ENCODE data around the gene NUBP2.

Gene NUBP2, protein sequence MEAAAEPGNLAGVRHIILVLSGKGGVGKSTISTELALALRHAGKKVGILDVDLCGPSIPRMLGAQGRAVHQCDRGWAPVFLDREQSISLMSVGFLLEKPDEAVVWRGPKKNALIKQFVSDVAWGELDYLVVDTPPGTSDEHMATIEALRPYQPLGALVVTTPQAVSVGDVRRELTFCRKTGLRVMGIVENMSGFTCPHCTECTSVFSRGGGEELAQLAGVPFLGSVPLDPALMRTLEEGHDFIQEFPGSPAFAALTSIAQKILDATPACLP

DNA sequence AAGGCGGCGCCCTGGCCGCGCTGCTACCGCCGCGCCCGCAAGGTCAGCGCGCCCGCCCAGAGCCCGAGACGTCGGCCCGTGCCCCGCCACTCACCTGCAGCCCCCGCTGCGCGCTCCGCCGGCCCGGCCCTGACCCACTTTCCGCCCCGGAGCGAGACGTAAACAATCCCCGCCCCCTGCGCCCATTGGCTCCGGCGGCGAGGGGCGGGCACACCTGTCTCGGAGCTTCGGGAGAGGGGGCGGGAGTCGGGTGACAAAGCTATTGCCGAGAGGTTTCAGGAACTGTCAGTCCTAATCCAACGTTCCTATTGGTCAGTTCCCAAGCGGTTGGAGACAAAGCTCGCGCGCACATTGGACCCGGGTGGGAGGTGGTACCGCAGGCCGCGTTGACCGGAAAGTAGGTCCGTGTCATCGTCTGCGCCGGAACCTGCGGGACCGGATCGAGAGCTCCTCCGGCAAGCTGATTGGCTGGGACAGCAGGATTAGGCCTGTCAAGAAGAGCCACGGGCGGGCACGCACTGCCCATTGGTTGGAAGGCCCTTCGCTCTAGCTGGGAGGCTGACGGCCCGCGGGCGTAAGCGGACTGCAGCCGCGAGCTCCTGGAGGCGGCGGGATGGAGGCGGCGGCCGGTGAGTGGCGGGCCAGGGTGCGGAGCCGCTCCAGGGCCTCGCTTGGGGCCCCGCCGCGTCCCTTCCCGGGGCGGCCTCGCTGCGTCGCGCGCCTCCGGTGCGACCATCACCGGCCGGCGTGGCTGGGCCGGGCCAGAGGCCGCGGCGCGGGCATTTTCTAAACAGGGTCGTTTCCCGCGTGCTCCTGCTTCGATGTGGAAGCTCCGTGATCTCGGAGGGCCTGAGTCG is at the start of gene NUBP2, which contains the start of gene SPSB3:
Gene NUBP2, plus strand, starts transcription at position 553 of the 857 bp plus-strand sequence. Its CDS starts 61 bp downstream, at position 614.
Gene SPSB3, minus strand, starts transcription at position 164 of the 857 bp plus-strand sequence. CDS start 1,088 bp downstream, outside the sequence.
- DNase-seq (ENCODE audit: low read depth), result peak; percentile 100

DNA sequence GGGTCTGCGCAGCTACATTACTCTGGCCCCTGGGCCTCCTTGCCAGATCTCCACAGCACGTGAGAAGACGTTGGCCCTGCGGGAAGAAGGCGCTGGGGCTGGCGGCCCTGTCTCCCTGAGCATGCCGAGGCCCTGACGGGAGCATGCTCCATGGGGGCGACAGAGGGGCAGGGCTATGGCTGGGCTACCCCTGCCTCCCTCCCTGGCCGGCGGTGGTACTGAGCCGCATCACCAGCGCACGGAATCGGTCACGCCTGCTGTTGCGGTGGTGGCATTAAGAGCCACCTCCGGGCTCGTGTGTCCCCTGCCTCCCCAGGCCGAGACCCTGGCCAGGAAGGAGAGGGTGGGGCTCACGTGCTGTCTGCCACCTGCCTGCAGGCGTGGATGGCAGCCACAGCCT is 48.6 kb upstream of the NUBP2 start:
- H3K4me3 ChIP-seq (ENCODE audit: low read depth, low read length), result no peak overlapping the region
- TF ChIP-seq, protein P1, sequence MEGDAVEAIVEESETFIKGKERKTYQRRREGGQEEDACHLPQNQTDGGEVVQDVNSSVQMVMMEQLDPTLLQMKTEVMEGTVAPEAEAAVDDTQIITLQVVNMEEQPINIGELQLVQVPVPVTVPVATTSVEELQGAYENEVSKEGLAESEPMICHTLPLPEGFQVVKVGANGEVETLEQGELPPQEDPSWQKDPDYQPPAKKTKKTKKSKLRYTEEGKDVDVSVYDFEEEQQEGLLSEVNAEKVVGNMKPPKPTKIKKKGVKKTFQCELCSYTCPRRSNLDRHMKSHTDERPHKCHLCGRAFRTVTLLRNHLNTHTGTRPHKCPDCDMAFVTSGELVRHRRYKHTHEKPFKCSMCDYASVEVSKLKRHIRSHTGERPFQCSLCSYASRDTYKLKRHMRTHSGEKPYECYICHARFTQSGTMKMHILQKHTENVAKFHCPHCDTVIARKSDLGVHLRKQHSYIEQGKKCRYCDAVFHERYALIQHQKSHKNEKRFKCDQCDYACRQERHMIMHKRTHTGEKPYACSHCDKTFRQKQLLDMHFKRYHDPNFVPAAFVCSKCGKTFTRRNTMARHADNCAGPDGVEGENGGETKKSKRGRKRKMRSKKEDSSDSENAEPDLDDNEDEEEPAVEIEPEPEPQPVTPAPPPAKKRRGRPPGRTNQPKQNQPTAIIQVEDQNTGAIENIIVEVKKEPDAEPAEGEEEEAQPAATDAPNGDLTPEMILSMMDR (IDR thresholded peaks at IDR 0.05; ENCODE audit: control insufficient read depth, extremely low read depth, insufficient read depth), result no peak
- no peak for DNase-seq (ENCODE audit: low read depth)

More for the DNA sequence above, at the start of gene NUBP2, which contains the start of gene SPSB3:
- H3K4me3 ChIP-seq (ENCODE audit: low read depth, low read length), result peak within 1 kb of the TSS; percentile 73
- TF ChIP-seq, protein P1 (IDR thresholded peaks at IDR 0.05; ENCODE audit: control insufficient read depth, extremely low read depth, insufficient read depth), result no peak

DNA sequence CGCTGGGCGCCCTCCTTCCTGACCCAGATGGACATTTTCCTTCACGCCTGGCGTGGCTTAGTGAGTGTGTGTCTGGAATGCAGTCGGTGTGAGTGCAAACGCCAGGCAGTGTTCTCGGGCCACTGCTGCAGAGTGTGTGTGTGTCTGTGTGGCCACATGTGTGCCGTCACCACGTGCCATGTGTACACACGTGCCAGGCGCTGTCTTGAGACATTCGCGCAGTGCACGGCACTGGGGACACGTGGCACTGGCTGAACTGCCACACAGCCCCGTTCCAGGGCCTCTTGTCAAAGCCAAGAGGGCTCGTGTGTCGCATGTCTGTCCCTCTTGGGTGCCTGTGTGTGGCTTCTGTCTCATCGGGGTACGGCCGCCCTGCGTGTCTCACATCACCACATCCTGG is 47.9 kb upstream of the NUBP2 start:
- TF ChIP-seq, protein P1 (IDR thresholded peaks at IDR 0.05; ENCODE audit: control insufficient read depth, extremely low read depth, insufficient read depth), result no peak
- no peak for DNase-seq (ENCODE audit: low read depth)
- H3K4me3 ChIP-seq (ENCODE audit: low read depth, low read length), result no peak overlapping the region

DNA sequence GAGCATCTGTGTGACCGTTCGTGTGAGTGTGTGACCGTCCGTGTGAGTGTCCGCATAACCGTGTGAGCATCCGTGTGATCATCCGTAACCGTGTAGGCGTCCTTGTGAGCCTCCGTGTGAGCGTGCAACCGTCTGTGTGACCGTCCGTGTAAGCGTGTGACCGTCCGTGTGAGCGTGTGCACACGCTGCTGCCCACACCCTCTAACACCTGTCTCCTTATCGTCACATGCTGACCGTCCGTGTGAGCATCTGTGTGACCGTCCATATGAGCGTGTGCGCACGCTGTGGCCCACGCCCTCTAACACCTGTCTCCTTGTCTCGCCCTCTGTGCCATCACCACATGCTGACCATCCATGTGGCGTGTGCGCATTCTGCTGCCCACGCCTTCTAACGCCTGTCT is 42.5 kb upstream of the NUBP2 start:
- DNase-seq (ENCODE audit: low read depth), result no peak
- TF ChIP-seq, protein P1 (IDR thresholded peaks at IDR 0.05; ENCODE audit: control insufficient read depth, extremely low read depth, insufficient read depth), result no peak

DNA sequence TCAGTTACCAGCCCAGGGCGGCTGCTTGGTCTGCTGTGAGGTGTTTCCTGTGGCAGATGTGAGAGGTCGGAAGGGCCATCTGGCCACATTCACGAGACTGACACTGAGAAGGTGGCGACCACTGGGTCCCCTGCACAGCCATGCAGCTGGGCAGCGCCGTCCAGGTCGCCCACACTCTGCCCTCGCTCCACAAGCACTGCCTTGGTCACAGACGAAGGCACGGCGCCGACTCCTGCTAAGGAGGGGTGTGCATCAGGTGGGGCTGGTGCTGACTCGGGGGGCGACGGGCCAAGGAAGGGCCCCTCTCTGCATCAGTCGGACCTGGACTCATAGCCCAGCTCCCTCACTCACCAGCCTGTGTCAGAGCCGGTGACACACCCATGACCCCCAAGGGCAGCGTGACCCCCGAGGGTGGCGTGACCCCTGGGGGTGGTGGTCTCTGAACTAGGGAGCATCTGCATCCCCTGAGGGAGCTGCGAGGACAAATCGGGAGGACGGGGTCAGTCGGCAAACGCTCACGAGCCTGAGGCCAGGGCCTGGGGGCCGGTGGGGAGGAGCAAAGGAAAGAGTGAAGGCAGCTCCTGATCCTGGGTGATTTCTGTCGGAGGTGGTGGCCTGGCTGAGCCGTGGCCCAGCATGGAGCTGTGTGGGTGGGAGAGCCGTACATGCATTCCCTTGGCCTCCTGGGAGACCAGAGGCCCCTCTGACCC is 41.8 kb upstream of the NUBP2 start:
- H3K4me3 ChIP-seq (ENCODE audit: low read depth, low read length), result no peak overlapping the region
- DNase-seq (ENCODE audit: low read depth), result no peak
- TF ChIP-seq, protein P1 (IDR thresholded peaks at IDR 0.05; ENCODE audit: control insufficient read depth, extremely low read depth, insufficient read depth), result no peak

More for the DNA sequence above, 42.5 kb upstream of the NUBP2 start:
- H3K4me3 ChIP-seq (ENCODE audit: low read depth, low read length), result no peak overlapping the region

DNA sequence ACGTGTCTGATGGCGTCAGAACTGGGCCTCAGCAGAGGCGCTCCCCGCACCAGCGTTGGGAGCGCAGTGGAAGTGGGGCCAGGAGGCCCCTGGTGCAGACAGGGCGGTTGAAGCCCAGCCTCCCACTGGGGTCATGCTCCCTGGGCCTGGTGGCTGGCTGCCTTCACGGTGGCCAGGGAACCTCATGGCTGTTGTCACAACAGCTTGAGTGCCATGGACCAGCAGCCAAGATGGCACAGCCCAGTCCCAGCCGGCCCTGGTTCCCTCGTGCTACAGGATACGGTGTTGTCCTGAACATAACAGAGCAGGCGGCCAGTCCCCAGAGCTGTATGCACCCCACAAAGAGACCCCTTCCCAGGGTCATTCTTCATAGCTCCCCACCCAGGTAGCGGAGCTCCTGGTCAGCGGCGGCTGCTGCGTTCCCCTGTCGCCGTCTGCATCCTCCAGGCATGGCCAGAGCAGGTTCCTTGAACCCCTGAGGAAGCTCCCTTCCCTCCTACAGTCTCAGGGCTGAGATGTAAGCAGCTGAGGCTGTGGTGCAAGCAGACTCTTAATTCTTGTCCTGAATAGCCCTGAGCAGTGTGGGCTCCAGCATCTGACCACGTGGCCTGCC is 41.1 kb upstream of the NUBP2 start:
- DNase-seq (ENCODE audit: low read depth), result no peak
- no peak overlapping the region for H3K4me3 ChIP-seq (ENCODE audit: low read depth, low read length)
- TF ChIP-seq, protein P1 (IDR thresholded peaks at IDR 0.05; ENCODE audit: control insufficient read depth, extremely low read depth, insufficient read depth), result no peak

All from LNCaP clone FGC (cell line).